ENCODE data around the gene SEMA6D. TPM values are rescaled to one million over a fixed set of nuclear protein-coding genes. Genes with fewer than 3 reads are reported as not detected.
A peak's percentile ranks its signal among the peaks of the same experiment; 100 is the strongest.

SEMA6D gene
- total RNA-seq, 1 experiment from 2014 or later: 0.65 TPM

- Mint-ChIP-seq H3K27ac (ENCODE audit: low read depth, unreplicated experiment) (peak overlapping the region; percentile 68), H3K27me3 (ENCODE audit: insufficient read depth, unreplicated experiment) (no peaks in the 10 kb centered on the region), H3K9me3 (ENCODE audit: unreplicated experiment) (peaks cover 7% of the 10 kb centered on the region), H3K4me3 (ENCODE audit: unreplicated experiment) (no peak overlapping the region), H3K4me1 (ENCODE audit: insufficient read depth, unreplicated experiment) (peaks cover 25% of the 10 kb centered on the region), H3K36me3 (ENCODE audit: insufficient read depth, unreplicated experiment) (no peaks in the 10 kb centered on the region)
- no TSS peak for BruUV-seq (replicated peaks)
- POLR2A ChIA-PET: interaction anchor here (1.1 to 6.1 kb wide), 4 partner anchors 14 to 85 kb away, joined by 3 to 112 read pairs (median 10); partner anchors contain the start of gene SEMA6D
- intact Hi-C loops (cut with micrococcal nuclease): no loop called here
- no peak for TF ChIP-seq CTCF (IDR thresholded peaks at IDR 0.05; ENCODE audit: unreplicated experiment)
- no peak for DNase-seq (ENCODE audit: unreplicated experiment)
- CTCF ChIA-PET: interaction anchor here (0.6 to 1.5 kb wide), 4 partner anchors 85 to 348 kb away, joined by 3 to 6 read pairs (median 4); partner anchors contain the start of gene SEMA6D
Measured at GRCh38 chr15:47802216-47802615, 84.9 kb downstream of the SEMA6D start.

- H3K4me3 Mint-ChIP-seq (ENCODE audit: unreplicated experiment): no peak overlapping the region
- intact Hi-C loops (cut with micrococcal nuclease): no loop called here
- peak; percentile 67 for DNase-seq (ENCODE audit: unreplicated experiment)
- POLR2A ChIA-PET: interaction anchor here (0.7 to 6.1 kb wide), 6 partner anchors 9 to 87 kb away, joined by 3 to 112 read pairs (median 4); partner anchors contain the start of gene SEMA6D
- H3K9me3 Mint-ChIP-seq (ENCODE audit: unreplicated experiment): peaks cover 7% of the 10 kb centered on the region
- CTCF ChIA-PET: interaction anchor here (1.3 kb wide), 1 partner anchor 184 kb away, joined by 5 read pairs; no protein-coding TSS in a partner anchor
- no peaks in the 10 kb centered on the region for H3K27me3 Mint-ChIP-seq (ENCODE audit: insufficient read depth, unreplicated experiment)
- no peaks in the 10 kb centered on the region for H3K36me3 Mint-ChIP-seq (ENCODE audit: insufficient read depth, unreplicated experiment)
- H3K4me1 Mint-ChIP-seq (ENCODE audit: insufficient read depth, unreplicated experiment): peaks cover 25% of the 10 kb centered on the region
- no peak overlapping the region for H3K27ac Mint-ChIP-seq (ENCODE audit: low read depth, unreplicated experiment)
- no TSS peak for BruUV-seq (replicated peaks)
- TF ChIP-seq CTCF (IDR thresholded peaks at IDR 0.05; ENCODE audit: unreplicated experiment): no peak
Measured at GRCh38 chr15:47803767-47804166, 86.5 kb downstream of the SEMA6D start.

- Mint-ChIP-seq H3K9me3 (ENCODE audit: unreplicated experiment) (peaks cover 7% of the 10 kb centered on the region), H3K4me3 (ENCODE audit: unreplicated experiment) (no peak overlapping the region), H3K27ac (ENCODE audit: low read depth, unreplicated experiment) (no peak overlapping the region), H3K4me1 (ENCODE audit: insufficient read depth, unreplicated experiment) (peaks cover 25% of the 10 kb centered on the region), H3K36me3 (ENCODE audit: insufficient read depth, unreplicated experiment) (no peaks in the 10 kb centered on the region), H3K27me3 (ENCODE audit: insufficient read depth, unreplicated experiment) (no peaks in the 10 kb centered on the region)
- no TSS peak for BruUV-seq (replicated peaks)
- no peak for DNase-seq (ENCODE audit: unreplicated experiment)
- POLR2A ChIA-PET: interaction anchor here (6.1 kb wide), 1 partner anchor 11 kb away, joined by 112 read pairs; no protein-coding TSS in a partner anchor
- CTCF ChIA-PET: no interaction called here
- intact Hi-C loops (cut with micrococcal nuclease): no loop called here
- TF ChIP-seq CTCF (IDR thresholded peaks at IDR 0.05; ENCODE audit: unreplicated experiment): no peak
Measured at GRCh38 chr15:47804733-47805132, 87.4 kb downstream of the SEMA6D start.

- Mint-ChIP-seq H3K4me1 (ENCODE audit: insufficient read depth, unreplicated experiment) (peaks cover 23% of the 10 kb centered on the region), H3K4me3 (ENCODE audit: unreplicated experiment) (no peak overlapping the region), H3K27ac (ENCODE audit: low read depth, unreplicated experiment) (no peak overlapping the region), H3K9me3 (ENCODE audit: unreplicated experiment) (peaks cover under 1% of the 10 kb centered on the region), H3K36me3 (ENCODE audit: insufficient read depth, unreplicated experiment) (no peaks in the 10 kb centered on the region), H3K27me3 (ENCODE audit: insufficient read depth, unreplicated experiment) (no peaks in the 10 kb centered on the region)
- ChIA-PET POLR2A (interaction anchor here (1.6 kb wide), 1 partner anchor 11 kb away, joined by 6 read pairs; no protein-coding TSS in a partner anchor), CTCF (interaction anchor here (0.7 kb wide), 1 partner anchor 8 kb away, joined by 3 read pairs; no protein-coding TSS in a partner anchor)
- no peak for TF ChIP-seq CTCF (IDR thresholded peaks at IDR 0.05; ENCODE audit: unreplicated experiment)
- no peak for DNase-seq (ENCODE audit: unreplicated experiment)
- BruUV-seq (replicated peaks): no TSS peak
- intact Hi-C loops (cut with micrococcal nuclease): no loop called here
Measured at GRCh38 chr15:47806008-47806407, 88.7 kb downstream of the SEMA6D start.
